SK-N-SH (cell line): ENCODE measurements around the gene TMEM51. TPM values are rescaled to one million over a fixed set of nuclear protein-coding genes. Genes with fewer than 3 reads are reported as not detected.

Experiments
- CTCF ChIA-PET: fragments of 300-600, 350-600 bp; formaldehyde crosslinking; extraction: SDS; loops from one replicate; lab custom pipeline; 2021; lab: Yijun Ruan, JAX
- POLR2A ChIA-PET: fragments of 350-600 bp; sonication (Branson Sonifier 250); formaldehyde crosslinking; extraction: SDS; loops from one replicate; lab custom pipeline; 2020; ENCODE audit warnings: antibody characterized with exemption, inconsistent platforms; lab: Yijun Ruan, JAX
- DNase-seq: peaks from one replicate; pipeline ENCODE4 v3.0.0; 2012
- H2AFZ ChIP-seq: fragments of 200-600 bp; sonication (generic); 2 replicates; pipeline ENCODE4 v1.8.1; 2016; ENCODE audit warnings: antibody characterized with exemption, mild to moderate bottlenecking, low read depth
- H3F3A ChIP-seq: fragments of 200-600 bp; sonication (generic); replicated peaks from 2 replicates; pipeline ENCODE3; 2016; ENCODE audit warnings: antibody characterized with exemption, mild to moderate bottlenecking; ENCODE audit not compliant: insufficient read depth
- H3K27ac ChIP-seq, 2 experiments: fragments of 200-500 bp in 1 of 2; fragments of 200-600 bp in 1 of 2; sonication (Bioruptor generic) in 1 of 2; sonication (generic), shearing (Covaris generic) in 1 of 2; 2 replicates each; pipeline versions ENCODE4 v1.5.1 to v1.6.1; 2014 to 2016; ENCODE audit warnings: low read depth in 2 of 2, inconsistent platforms in 1 of 2, low read length in 1 of 2, mild to moderate bottlenecking in 1 of 2, mixed read lengths in 1 of 2
- H3K27me3 ChIP-seq: fragments of 200-600 bp; sonication (generic), shearing (Covaris generic); 2 replicates; pipeline ENCODE4 v1.6.1; 2016; ENCODE audit warnings: mixed run types; ENCODE audit not compliant: insufficient read depth
- H3K36me3 ChIP-seq, 2 experiments: fragments of 200-500 bp in 1 of 2; fragments of 200-600 bp in 1 of 2; sonication (Bioruptor generic) in 1 of 2; sonication (generic) in 1 of 2; replicated peaks in 1 of 2; 2 replicates each; pipeline versions ENCODE3 to v1.5.1; 2014 to 2016; ENCODE audit warnings: low read length in 1 of 2, mild to moderate bottlenecking in 1 of 2; ENCODE audit not compliant: insufficient read depth in 2 of 2, control insufficient read depth in 1 of 2
- H3K4me1 ChIP-seq, 2 experiments: fragments of 200-500 bp in 1 of 2; fragments of 200-600 bp in 1 of 2; sonication (Bioruptor generic) in 1 of 2; sonication (generic), shearing (Covaris generic) in 1 of 2; 2 replicates each; pipeline versions ENCODE4 v1.5.1 to v1.6.1; 2014 to 2016; ENCODE audit warnings: low read depth in 1 of 2, low read length in 1 of 2, mixed run types in 1 of 2; ENCODE audit not compliant: insufficient read depth in 2 of 2, control insufficient read depth in 1 of 2
- H3K4me2 ChIP-seq: fragments of 200-600 bp; sonication (generic), shearing (Covaris generic); 2 replicates; pipeline ENCODE4 v1.6.1; 2017; ENCODE audit warnings: mixed run types
- H3K4me3 ChIP-seq, 2 experiments: fragments of 200-500 bp in 1 of 2; fragments of 200-600 bp in 1 of 2; sonication (Bioruptor generic) in 1 of 2; sonication (generic), shearing (Covaris generic) in 1 of 2; 2 replicates each; pipeline versions ENCODE4 v1.5.1 to v1.8.1; 2014 to 2016; ENCODE audit warnings: low read depth in 2 of 2, inconsistent platforms in 1 of 2, low read length in 1 of 2, mild to moderate bottlenecking in 1 of 2, mixed read lengths in 1 of 2, moderate library complexity in 1 of 2
- H3K79me2 ChIP-seq: fragments of 200-600 bp; sonication (generic); 2 replicates; pipeline ENCODE4 v1.8.1; 2017; ENCODE audit warnings: mild to moderate bottlenecking; ENCODE audit not compliant: insufficient read depth
- H3K9ac ChIP-seq: fragments of 200-600 bp; sonication (generic); 2 replicates; pipeline ENCODE4 v1.6.1; 2017; ENCODE audit warnings: mixed run types
- H3K9me2 ChIP-seq: fragments of 200-600 bp; sonication (generic); 2 replicates; pipeline ENCODE4 v1.6.1; 2017; ENCODE audit warnings: mixed run types
- H3K9me3 ChIP-seq: fragments of 200-600 bp; sonication (generic); 2 replicates; pipeline ENCODE4 v1.6.1; 2017; ENCODE audit warnings: mixed run types, mild to moderate bottlenecking, moderate library complexity
- H4K20me1 ChIP-seq: fragments of 200-600 bp; sonication (generic); 2 replicates; pipeline ENCODE4 v1.6.1; 2017; ENCODE audit warnings: mild to moderate bottlenecking, mixed run types; ENCODE audit not compliant: insufficient read depth
- CHD2 ChIP-seq: fragments of 150-350 bp; IDR thresholded peaks from 2 replicates; pipeline ENCODE4 v1.6.1; 2018; ENCODE audit warnings: low read length; ENCODE audit not compliant: partially characterized antibody
- EZH2phosphoT487 ChIP-seq: fragments of 200-600 bp; sonication (generic); IDR thresholded peaks from 2 replicates; pipeline ENCODE4 v1.6.1; 2017; ENCODE audit warnings: low read depth, mixed run types, mild to moderate bottlenecking, antibody characterized with exemption, moderate library complexity, borderline replicate concordance
- FOXM1 ChIP-seq: IDR thresholded peaks from 2 replicates; pipeline ENCODE4 v1.4.0; 2012; ENCODE audit warnings: low read depth, mild to moderate bottlenecking
- JUND ChIP-seq: IDR thresholded peaks from 2 replicates; pipeline ENCODE4 v1.4.0; 2012
- MAX ChIP-seq: IDR thresholded peaks from 2 replicates; pipeline ENCODE4 v1.4.0; 2012; ENCODE audit warnings: low read depth
- NFIC ChIP-seq: IDR thresholded peaks from 2 replicates; pipeline ENCODE4 v1.4.0; 2012; ENCODE audit warnings: borderline replicate concordance
- POLR2AphosphoS5 ChIP-seq: IDR thresholded peaks from 2 replicates; pipeline ENCODE4 v1.6.1; 2012; ENCODE audit warnings: low read depth, low read length
- REST ChIP-seq: IDR thresholded peaks from 2 replicates; pipeline ENCODE4 v1.6.1; 2012; ENCODE audit warnings: mild to moderate bottlenecking, low read depth, low read length, moderate library complexity
- RXRA ChIP-seq: IDR thresholded peaks from 2 replicates; pipeline ENCODE4 v1.4.0; 2012; ENCODE audit warnings: low read depth, mild to moderate bottlenecking, borderline replicate concordance
- SIN3A ChIP-seq: IDR thresholded peaks from 2 replicates; pipeline ENCODE4 v1.6.1; 2012; ENCODE audit warnings: low read depth, mild to moderate bottlenecking, low read length, moderate library complexity, borderline replicate concordance
- SMC3 ChIP-seq: IDR thresholded peaks from 2 replicates; pipeline ENCODE4 v1.6.1; 2012; ENCODE audit warnings: low read depth, low read length, improper control_type of control experiment
- WGBS: methylation state at CpG from one replicate; pipeline ENCODE4 v1.1.6; 2017; ENCODE audit warnings: low lambda C conversion rate; 5-methylcytosine and 5-hydroxymethylcytosine counted together
- polyA plus RNA-seq, 3 experiments: library from polyadenylated mRNA; depleted of rRNA; stranded (reverse); fragments of >200 nt; gene quantifications; 2 replicates each; pipeline ENCODE4 v1.2.3, GENCODE V29; 2012
- TF ChIP-seq, protein P1 (sequence below): fragments of 200-600 bp; sonication (generic); IDR thresholded peaks from 2 replicates; pipeline ENCODE4 v1.6.1; 2017; ENCODE audit warnings: antibody characterized with exemption, mild to moderate bottlenecking, moderate library complexity
- TF ChIP-seq, protein P2 (sequence below): fragments of 150-350 bp; IDR thresholded peaks from 2 replicates; pipeline ENCODE4 v1.6.1; 2017; ENCODE audit warnings: antibody characterized with exemption, low read length, low read depth, borderline replicate concordance
- TF ChIP-seq, protein P3 (sequence below): IDR thresholded peaks from 2 replicates; pipeline ENCODE4; 2012

TMEM51 gene
- polyA plus RNA-seq, 1 of the 3 experiments (the other 2 are of a cell fraction): 25.6 TPM

- WGBS: 69% methylated on average over 6 of the region's 8 CpGs
- Histone ChIP-seq H3K9ac (no peak overlapping the region), H3K4me3 (no peak overlapping the region), H3F3A (no peaks in the 10 kb centered on the region), H3K9me3 (no peaks in the 10 kb centered on the region), H2AFZ (no peak overlapping the region), H3K27me3 (no peaks in the 10 kb centered on the region), H3K4me1 (peaks cover 18 to 63% of the 10 kb centered on the region in 2 experiments; a peak in 3 of 4 replicates), H3K4me2 (no peak overlapping the region), H3K79me2 (no peaks in the 10 kb centered on the region), H3K9me2 (no peaks in the 10 kb centered on the region), H3K27ac (peak overlapping the region in 1 of 2 experiments; percentile 44; a peak in 2 of 4 replicates), H4K20me1 (no peaks in the 10 kb centered on the region), H3K36me3 (no peaks in the 10 kb centered on the region)
- POLR2A ChIA-PET: no interaction called here
- CTCF ChIA-PET: interaction anchor here (0.9 to 17.5 kb wide), 2 partner anchors 30 to 36 kb away, joined by 8 to 132 read pairs; partner anchors contain the start of gene TMEM51
- DNase-seq: no peak
- TF ChIP-seq MAX (no peak), SMC3 (no peak), JUND (no peak), RXRA (no peak), FOXM1 (no peak), CHD2 (no peak), SIN3A (no peak), EZH2phosphoT487 (no peak), POLR2AphosphoS5 (no peak), NFIC (no peak), REST (no peak)
- TF ChIP-seq, protein P1, sequence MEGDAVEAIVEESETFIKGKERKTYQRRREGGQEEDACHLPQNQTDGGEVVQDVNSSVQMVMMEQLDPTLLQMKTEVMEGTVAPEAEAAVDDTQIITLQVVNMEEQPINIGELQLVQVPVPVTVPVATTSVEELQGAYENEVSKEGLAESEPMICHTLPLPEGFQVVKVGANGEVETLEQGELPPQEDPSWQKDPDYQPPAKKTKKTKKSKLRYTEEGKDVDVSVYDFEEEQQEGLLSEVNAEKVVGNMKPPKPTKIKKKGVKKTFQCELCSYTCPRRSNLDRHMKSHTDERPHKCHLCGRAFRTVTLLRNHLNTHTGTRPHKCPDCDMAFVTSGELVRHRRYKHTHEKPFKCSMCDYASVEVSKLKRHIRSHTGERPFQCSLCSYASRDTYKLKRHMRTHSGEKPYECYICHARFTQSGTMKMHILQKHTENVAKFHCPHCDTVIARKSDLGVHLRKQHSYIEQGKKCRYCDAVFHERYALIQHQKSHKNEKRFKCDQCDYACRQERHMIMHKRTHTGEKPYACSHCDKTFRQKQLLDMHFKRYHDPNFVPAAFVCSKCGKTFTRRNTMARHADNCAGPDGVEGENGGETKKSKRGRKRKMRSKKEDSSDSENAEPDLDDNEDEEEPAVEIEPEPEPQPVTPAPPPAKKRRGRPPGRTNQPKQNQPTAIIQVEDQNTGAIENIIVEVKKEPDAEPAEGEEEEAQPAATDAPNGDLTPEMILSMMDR: no peak
- TF ChIP-seq, protein P2, sequence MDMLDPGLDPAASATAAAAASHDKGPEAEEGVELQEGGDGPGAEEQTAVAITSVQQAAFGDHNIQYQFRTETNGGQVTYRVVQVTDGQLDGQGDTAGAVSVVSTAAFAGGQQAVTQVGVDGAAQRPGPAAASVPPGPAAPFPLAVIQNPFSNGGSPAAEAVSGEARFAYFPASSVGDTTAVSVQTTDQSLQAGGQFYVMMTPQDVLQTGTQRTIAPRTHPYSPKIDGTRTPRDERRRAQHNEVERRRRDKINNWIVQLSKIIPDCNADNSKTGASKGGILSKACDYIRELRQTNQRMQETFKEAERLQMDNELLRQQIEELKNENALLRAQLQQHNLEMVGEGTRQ: no peak
- TF ChIP-seq, protein P3, sequence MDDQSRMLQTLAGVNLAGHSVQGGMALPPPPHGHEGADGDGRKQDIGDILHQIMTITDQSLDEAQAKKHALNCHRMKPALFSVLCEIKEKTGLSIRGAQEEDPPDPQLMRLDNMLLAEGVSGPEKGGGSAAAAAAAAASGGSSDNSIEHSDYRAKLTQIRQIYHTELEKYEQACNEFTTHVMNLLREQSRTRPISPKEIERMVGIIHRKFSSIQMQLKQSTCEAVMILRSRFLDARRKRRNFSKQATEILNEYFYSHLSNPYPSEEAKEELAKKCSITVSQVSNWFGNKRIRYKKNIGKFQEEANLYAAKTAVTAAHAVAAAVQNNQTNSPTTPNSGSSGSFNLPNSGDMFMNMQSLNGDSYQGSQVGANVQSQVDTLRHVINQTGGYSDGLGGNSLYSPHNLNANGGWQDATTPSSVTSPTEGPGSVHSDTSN: no peak
Observed at GRCh38 chr1:15189692-15190370, 36.3 kb downstream of the TMEM51 start.
